SW480 (cell line): ENCODE measurements around the gene MAPRE3.

Source experiments
- DNase-seq: peaks from one replicate; pipeline ENCODE4 v3.0.0-alpha.2; 2016; ENCODE audit warnings: low spot score

Gene MAPRE3

DNA sequence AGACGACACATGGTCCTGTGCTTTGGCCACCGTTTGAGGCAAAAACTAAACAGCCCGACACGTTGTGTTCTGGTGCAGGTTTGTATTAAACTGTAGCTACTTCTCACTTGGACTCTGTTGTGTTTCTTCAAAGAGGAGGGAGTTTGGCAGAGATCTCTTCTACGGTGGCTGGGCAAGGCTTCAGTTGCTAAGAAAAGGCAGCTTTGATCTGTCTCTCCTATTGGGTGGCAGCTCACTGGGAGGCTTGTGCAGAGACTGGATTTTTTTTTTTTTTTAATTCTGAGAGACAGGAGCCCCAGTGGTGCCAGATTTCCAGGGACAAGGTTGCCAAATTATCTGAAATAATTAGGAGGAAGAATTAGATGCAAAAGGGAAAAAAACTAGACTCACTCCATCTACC is 20.2 kb upstream of the MAPRE3 start:
- DNase-seq, result no peak

DNA sequence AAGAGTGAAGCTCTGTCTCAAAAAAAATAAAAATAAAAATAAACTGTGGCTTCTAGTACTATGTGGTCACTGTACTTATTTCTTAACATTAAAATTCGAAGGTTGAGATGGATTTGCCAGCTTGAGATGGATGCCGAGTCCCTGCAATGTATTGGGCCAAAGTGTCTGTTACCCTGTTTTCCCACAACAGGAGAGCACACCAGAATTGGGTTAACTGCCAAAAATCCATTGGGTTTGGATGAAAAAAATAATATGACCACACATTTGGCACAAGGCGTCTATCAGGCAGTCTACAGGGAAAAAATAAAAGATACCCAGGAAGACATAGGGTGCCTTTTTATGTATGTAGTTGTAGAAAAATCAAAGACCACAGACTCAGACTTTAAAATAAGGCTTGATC is 19.2 kb upstream of the MAPRE3 start:
- no peak for DNase-seq

DNA sequence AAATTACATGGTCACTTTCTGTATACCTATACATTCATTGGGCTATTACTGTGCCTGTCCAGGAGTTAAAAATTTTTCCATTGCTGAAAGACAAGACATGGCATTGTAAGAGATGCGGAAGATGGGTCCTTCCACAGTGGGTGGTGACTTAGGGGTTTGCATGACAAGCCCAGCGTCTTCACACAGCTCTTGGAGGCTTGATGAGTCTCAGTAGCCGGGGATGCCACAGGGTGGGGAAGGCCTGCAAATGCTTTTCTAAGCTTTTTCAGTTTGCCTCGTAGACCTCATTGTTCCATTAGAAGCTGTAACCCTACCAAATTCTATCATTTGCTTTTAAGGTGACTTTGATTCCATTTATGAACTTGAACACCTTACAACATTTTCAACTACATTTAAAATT is 18.1 kb upstream of the MAPRE3 start:
- no peak for DNase-seq

DNA sequence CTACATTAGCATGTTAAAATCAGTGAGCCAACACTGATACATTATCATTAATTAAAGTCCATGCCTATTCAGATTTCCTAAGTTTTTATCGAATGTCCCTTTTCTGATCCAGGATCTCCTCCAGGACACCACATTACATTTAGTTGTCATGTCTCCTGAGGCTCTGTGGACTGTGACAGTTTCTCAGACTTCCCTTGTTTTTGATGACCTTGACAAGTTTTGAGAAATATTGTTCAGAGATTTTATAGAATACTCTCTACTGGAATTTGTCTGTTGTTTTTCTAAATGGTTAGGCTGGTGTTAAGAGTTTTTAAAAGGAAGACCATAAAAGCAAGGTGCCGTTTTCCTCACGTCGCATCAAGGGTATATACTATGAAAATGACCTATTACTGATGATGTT is 16.3 kb upstream of the MAPRE3 start:
- DNase-seq, result no peak

DNA sequence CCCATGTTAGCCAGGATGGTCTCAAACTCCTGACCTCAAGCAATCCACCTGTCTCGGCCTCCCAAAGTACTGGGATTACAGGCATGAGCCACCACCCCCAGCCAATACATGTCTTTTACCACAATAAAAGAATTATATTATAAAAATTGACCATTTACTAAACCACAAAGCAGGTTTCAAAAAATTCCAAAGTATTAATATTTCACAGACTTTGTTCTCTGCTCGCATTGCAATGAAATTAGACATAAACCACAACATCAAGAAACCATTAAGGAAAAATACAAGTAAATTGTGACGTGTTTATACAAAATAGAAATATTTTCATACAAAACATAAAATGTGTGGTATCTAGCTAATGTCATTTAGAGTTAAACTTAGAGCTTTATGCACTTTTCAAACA is 13.4 kb upstream of the MAPRE3 start:
- DNase-seq, result no peak

DNA sequence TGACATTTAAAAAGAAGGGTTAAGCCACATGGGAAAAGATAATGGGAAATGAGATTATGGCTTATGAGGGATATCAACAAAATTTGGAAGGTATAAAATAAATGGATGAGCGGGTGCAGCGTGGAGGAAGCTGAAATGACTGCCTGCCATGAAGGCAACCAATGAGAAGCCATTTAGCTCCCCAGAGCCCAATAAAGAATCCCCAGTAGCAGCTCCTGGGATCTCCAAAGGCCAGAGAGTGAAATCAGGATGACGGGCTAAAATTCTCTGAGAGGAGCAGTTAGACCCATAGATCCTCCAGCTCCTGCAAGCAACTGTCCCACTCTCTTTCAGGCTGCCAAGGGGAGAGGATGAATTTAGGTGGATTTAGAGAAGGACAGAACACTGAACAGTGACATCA is 12.9 kb upstream of the MAPRE3 start:
- DNase-seq, result no peak

DNA sequence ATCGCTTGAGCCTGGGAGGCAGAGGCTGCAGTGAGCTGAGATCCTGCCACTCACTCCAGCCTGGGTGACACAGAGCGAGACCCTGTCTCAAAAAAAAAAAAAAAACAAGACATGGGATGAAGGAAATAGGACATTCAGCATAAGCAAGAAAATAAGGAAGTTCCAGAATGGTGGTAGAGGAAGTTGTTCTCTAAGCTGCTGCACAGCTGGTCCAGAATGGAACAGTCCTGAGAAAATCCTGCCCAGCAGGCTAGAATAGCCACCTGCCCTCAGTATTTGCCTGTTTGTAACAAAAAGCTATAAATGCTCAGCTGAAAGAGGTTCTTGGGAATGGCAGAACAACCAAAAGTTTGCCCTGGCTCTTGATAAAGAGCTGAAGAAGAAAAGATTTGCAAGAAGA is 11.1 kb upstream of the MAPRE3 start:
- DNase-seq, result no peak

DNA sequence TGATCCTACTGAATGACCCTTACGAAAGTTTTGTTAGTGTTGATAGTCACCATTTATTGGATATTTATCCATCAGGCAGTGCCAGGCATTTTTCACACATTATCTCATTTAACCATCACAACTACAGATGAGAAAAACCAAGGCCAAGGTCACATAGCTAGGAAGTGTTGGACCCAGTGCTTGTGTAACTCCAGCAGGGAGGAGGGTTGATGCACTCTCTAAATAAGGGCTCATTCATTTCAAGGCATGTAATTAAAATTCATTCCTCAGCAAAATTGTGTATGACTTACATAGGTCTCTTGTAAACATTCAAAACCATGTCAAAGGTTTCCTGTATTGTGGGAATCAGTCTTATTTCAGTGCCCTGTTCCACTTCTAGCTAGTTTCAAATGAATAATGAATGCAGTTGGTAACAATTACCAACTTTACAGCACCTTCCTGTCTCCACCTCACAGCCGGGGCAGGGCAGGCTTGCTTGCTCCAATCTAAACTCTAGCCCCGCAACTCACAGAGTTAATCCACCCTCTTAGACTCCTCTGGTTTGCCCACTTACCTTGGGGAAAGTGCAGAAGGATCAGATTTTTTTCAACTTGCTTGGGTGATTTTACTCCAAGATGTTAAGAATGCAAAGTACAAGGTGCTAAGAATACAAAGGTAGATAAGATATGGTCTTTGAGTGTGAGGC is 5.8 kb upstream of the MAPRE3 start:
- DNase-seq, result no peak

DNA sequence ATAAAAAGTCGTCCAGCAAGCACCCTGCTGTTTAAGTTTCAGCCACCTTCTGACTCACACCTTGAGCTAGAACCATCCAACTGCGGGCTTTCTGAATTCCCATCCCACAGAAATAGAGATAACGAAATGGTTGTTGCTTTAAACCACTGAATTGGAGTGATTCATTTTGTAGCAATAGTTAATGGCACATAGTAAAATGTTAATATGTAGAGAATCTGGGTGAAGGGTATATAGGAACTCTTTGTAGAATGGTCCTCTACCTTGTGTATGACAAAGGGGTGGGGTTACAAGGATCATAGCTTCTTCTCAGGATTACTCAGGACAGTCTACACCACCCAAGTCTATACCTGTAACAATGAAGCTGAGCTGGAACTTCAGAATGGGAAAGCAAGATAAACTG is 2.4 kb upstream of the MAPRE3 start:
- DNase-seq, result no peak

DNA sequence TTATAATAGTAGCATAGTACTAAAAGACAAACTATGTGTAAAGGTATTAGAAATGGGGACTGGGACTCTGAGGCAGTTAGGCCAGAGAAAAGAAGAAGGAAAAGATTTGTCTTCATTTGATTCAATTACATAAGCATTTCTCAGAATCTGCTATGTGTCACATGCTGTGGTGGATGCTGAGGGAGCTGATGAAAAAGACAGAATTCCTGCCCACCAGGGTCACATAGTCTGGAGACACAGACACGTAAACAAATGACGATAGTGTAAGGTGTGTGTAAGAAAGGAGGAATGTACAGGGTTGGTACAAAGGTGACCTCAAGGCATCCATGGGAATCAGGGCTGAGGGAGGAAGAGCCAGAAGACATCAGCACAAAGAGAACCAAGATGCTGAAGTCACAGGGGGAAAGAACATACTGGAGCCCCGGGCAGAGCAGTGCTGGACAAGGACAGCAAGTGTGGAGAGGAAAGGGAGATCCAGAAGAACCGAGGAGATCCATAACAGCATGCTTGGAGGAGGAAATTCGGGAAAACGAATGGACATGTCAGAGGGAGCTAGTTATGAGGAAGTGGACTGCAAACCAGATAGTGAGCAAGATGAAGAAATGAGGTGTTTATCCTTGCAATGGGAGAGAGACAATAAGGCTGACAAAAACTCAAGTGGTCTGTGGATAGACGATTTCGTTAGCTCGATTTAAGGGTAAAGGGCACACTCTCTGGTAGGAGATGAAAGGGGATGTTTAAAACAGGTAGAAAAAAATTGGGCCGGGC is 1.2 kb upstream of the MAPRE3 start:
- DNase-seq, result no peak

DNA sequence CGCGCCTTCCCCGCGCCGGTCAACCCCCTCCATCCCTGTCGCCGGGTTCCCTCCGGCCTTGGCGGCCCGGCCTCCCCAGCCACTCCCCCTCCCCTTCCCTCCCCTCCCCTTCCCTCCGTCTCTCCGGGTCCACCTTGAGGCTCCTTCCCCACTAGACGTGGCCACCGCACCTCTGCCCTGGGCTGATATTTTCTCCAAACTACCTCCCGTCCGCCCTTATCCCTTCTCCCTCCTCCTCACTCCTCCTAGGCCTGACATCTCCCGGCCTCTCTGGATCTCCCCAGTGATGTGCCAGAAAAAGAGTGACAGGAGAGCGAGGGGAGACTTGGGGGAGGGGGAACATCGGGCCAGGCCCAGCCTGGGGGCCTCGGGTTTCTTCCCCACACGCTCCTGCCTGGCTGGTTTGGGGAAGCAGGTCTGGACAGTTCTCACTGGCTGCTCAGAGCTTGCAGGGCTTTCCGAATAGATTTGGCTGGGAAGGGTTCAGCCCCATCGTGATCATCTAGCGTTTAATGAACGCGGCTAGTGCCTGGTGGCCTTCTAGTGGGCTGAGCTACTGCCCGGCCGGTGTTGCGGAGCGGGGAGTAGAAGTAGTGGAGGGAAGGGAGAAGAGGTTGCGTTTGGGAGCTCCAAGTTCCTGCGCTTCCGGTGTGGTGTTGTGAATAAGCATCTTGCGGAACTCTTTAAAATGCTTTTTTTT is 641 bp downstream of the MAPRE3 start:
- DNase-seq, result no peak

DNA sequence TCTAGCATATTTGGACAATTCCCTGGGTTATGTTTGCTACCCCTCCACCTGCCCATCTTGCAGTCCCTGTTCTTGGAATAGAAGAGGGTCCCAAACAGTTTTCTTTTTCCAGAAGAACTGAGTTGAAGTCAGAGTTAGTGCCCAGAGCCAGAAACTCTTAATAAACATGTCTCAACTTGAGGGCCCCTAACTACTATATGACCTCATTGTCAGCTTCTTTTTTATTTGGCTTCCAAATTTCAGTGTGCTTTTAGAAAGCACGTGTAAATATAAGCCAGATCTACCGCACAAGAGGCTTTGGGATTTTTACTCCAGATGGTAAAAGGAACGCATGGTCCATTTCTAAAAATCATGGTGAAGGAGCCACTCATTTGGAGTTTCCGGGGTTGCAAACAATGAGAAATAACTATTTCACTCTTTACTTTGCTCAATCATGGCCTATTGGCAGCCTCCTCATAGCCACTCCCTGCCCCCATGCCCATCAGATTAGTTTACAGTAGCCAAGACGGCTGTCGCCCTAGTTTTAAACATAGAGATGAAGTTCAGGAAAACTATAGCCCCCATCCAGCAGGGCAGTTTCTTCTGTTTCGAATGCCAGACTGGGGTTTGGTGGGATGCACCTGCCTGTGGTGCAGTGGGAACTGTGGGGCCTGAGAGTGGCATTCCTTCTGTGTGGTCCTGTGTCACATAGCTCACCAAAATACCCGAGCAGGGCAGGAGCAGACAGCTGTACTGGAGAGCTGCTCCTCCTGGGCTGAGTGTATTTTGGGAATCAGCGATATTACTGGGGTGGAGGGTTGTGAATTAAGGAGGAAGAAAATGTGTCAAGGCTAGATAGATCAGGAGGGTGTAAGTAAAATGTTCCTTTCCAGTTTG is 1.7 kb downstream of the MAPRE3 start:
- DNase-seq, result no peak

DNA sequence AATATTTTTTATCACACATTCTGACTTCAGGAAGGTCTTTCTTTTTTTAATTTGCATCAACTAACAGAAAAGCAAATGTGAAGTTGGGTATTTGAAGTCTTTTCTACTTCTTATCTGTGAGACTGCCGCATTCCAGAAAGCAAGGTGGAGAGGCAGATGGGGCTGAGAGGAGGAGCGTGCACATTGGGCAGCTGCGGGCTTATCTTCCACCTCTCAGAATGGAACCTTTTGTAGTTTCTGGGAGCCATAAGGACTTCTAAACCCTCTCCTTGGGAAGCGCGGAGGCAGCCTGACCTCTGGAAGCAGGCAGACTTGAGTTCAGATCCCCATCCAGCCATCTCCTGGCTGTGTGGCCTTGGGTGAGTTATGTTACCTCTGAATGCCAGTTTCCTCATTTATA is 3.9 kb downstream of the MAPRE3 start:
- no peak for DNase-seq

DNA sequence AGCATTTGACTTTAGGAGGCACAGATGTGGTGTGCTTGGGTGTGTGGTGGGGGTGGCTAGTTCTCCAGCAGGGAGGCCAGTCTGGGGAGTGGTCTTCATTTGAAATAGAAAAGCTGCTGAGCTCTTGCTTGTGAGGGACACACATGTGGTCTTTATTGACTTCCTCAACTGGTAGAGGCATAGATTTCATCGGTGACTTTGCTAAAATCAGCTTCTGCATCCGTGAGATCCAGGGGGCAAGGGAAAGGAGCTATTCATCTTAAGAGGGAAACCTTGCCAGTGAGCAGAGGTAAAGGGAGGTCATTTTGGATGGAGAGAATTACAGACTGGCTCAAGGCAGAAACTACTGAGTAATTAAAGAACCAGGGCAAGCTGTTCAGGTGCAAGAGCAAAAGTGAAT is 4.7 kb downstream of the MAPRE3 start:
- no peak for DNase-seq

DNA sequence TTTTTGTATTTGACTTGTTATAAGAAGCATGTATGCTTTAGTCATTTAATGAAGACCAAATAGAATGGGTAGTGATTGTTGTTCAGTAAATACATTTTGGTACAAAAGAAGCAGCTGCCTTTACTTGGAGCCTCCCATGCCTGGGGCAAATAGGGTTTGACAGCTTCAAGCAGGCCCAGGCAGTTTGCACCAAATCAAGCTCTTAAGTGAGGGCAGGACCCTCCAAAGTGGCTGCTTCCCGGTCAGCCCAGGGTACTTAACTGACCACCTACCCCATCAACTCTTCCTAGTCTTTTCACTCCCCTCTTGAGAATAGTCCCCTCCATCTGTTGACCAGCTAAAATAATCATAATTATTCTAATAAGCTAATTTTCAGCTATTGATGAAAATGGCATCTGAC is 5.2 kb downstream of the MAPRE3 start:
- DNase-seq, result no peak

DNA sequence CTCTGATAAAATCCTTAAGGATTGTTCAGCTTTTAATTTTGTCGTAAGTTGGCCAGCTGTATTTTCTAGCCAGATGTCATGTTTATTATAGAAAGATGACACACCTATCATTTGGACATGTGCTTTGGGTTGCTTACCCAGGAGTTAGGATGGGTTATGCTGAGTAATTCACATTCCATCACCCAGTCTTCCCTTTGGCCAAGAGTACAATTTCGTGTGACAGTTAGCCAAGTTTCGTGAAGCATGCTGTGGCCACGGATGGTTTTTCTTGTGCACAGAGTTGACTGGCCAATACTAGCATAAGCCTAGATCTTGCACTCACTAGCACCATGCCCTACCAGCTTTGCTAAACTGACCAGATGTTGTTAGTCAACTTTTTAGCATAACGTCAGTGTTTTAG is 5.8 kb downstream of the MAPRE3 start:
- DNase-seq, result no peak

DNA sequence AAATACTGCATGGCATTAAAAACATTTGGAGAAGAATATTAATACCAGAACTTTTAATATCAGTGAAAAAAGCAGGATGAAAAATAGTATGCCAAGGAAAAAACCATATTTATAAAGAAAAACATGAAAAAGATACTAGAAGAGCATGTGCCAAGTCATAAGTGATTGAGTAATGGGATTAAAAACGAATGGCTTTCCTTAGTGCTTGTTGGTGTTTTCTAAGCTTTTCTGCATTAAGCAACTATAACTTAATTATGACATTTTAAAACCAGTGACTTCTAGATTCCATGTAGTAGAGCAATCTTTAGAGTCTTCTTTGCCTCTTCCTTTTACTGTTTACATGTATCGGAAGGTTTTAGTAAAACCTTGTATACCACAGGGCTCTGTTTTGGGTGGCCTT is 6.6 kb downstream of the MAPRE3 start:
- no peak for DNase-seq

DNA sequence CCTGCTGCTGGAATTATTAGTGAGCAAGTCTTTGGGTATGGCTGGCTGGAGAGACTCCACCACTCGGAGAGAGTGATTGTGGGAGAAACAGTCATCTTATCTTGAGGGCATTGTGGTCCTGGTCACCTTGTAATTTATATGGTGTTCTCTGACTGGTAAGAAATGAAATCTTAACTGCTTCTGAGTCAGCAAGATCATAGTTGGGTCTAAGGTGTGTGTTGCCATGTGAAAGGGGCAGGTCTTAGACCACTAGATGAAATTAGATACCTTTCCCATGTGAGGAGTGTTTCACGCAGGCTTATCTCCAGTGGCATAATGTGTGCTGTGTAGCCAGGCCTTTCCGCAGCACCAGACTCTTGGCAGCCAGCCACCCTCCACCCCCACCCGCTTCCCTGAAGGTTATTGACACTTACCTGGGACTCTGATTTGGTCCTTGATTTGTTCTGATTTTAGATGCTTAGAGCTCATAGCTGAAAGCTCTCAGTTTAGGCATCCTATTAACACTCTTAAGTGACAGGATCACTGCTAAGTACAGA is 7.7 kb downstream of the MAPRE3 start:
- peak; percentile 55 for DNase-seq

DNA sequence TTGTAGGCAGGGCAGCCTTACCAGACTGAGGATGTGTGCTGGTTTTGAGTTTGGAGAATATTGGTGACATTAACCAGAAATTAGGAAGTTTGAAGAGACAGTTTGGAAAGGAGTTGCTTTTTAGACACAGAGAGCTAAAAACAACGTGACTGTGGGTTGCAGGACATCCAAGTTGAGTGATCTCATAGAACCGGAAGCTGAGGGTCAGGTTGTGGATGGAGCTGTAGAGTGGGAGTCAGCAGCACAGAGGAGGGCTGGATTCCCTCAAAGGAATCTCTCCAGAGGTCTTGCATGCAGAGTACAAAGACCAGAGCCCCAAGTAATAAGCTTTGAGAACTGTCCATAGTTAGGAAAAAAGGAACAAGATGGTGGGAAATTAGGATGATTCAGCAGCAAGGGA is 9.3 kb downstream of the MAPRE3 start:
- no peak for DNase-seq

DNA sequence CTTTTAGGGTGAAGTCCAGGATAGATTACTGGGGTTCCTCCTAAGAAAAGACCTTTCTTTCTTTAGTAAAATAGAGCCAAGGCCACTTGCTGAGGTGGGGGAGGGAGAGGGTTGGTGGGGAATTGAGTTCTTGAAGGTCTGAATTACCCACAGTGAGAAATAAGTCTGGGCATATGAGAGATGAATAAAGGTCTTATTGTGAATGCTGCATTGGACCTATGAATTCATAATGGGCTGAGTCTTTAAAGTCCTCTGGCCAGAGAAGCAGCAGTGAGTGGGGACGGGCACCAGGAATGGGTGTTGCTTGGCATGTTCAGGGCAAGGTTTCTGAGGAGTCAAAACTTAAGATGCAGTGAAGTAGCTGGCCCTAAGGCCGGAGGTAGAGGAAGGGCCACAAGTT is 10.5 kb downstream of the MAPRE3 start:
- no peak for DNase-seq

DNA sequence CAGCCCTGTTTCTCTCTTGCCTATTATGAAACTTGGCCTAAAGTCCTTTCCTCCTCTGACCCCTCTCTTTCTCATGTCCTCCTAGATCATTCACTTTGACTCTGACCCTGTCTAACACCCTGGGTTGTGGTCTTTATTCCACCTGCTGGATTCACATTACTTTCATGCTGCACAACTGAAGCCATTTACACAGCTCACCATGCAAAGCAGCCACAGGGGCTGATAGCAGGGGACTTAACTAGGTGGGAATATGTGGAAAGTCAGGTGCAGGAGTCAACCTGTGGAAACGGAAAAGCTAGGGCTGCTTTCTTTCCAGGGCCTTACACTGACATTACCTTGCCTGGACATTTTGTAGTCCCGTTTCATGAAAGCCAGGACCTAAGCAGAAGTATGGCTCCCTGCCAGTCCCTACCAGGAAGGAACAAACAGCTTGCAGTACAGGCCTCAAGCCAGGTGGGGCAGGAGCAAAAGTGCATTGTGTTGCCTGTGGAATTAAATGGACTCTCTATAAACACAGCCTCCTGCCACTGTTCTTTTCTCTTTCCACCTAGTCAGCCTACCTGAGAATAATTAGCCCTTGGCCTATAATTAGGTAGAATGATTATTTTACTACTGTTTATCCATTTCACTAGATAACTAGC is 11.8 kb downstream of the MAPRE3 start:
- DNase-seq, result peak; percentile 66

DNA sequence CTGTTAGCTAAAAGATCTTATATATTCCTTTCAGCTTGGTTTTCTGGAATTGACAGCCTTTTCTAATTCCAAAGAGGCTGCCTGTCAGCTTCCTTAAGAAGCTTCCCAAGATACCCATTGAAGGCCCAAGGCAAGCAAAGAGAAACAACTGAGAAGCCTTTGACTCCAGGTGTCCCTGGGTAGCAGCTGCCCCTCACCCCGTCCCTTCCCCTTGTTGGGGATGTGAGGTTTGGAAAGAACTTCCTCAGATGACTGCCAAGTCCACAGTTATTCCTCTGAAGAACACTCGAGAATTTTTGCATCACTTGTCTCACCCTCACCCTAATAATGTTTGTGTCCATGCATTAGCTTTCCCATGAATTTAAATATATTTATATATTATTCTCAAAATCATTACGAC is 13.3 kb downstream of the MAPRE3 start:
- no peak for DNase-seq
